ENCODE data around the gene ZNF428.
"Not testable (repeated sequence)": the region's sequence is repeated elsewhere in the genome, so short reads cannot be mapped to it uniquely, and the experiment has no call there.

ZNF428 gene

GRCh38 chr19:43638214-43638994 is 19.0 kb upstream of the ZNF428 start:
- no peak overlapping the region for H2BK120ac ChIP-seq (ENCODE audit: insufficient read depth, low read length, poor library complexity)
- no peaks in the 10 kb centered on the region for H3K36me3 ChIP-seq (ENCODE audit: control insufficient read depth in 1 of 2, insufficient read depth in 2 of 2, low read length in 2 of 2)
- H2BK5ac ChIP-seq (ENCODE audit: low read depth, low read length, poor library complexity) = no peak overlapping the region
- no peak overlapping the region for H3K27ac ChIP-seq (ENCODE audit: low read depth, low read length)
- no peak overlapping the region for H3K9ac ChIP-seq (ENCODE audit: low read length)
- WGBS (ENCODE audit: extremely low coverage, insufficient coverage, insufficient read length) = no CpG with 5 or more reads among the region's 13 CpGs
- no peak overlapping the region for H2AFZ ChIP-seq (ENCODE audit: insufficient read depth, low read length, poor library complexity)
- no peak overlapping the region for H3K14ac ChIP-seq (ENCODE audit: low read length)
- no peak overlapping the region for H2BK12ac ChIP-seq (ENCODE audit: low read length)
- H3K9me3 ChIP-seq (ENCODE audit: insufficient read depth, low read depth, low read length) = peaks cover 5% of the 10 kb centered on the region
- H3K18ac ChIP-seq (ENCODE audit: low read length) = no peak overlapping the region
- peaks cover 6% of the 10 kb centered on the region for H3K79me1 ChIP-seq (ENCODE audit: low read length)
- no peak overlapping the region for H4K12ac ChIP-seq (ENCODE audit: low read depth, low read length)
- no peaks in the 10 kb centered on the region for H3K79me2 ChIP-seq (ENCODE audit: control insufficient read depth, insufficient read depth, low read length, poor library complexity)
- no peak overlapping the region for H4K8ac ChIP-seq (ENCODE audit: low read depth, low read length)
- DNase-seq = no peak
- H3K23ac ChIP-seq (ENCODE audit: low read length) = no peak overlapping the region
- H3K4me2 ChIP-seq (ENCODE audit: low read length) = no peak overlapping the region
- H3K27me3 ChIP-seq (ENCODE audit: insufficient read depth, low read length) = peaks cover 21% of the 10 kb centered on the region
- no peak overlapping the region for H3K4me3 ChIP-seq (ENCODE audit: low read depth, low read length)
- no peak overlapping the region for H3K4ac ChIP-seq (ENCODE audit: low read depth, low read length)
- H4K91ac ChIP-seq (ENCODE audit: low read depth, low read length) = no peak overlapping the region
- H2AK5ac ChIP-seq (ENCODE audit: low read length) = no peak overlapping the region
- peaks cover 13 to 21% of the 10 kb centered on the region in 2 experiments for H3K4me1 ChIP-seq (ENCODE audit: control insufficient read depth in 1 of 2, insufficient read depth in 2 of 2, low read length in 2 of 2)

- no peak overlapping the region for H3K9ac ChIP-seq (ENCODE audit: low read length)
- H3K4me2 ChIP-seq (ENCODE audit: low read length) = no peak overlapping the region
- no peak overlapping the region for H3K23ac ChIP-seq (ENCODE audit: low read length)
- no peak overlapping the region for H2BK5ac ChIP-seq (ENCODE audit: low read depth, low read length, poor library complexity)
- peaks cover 5% of the 10 kb centered on the region for H3K9me3 ChIP-seq (ENCODE audit: insufficient read depth, low read depth, low read length)
- no peak overlapping the region for H2AFZ ChIP-seq (ENCODE audit: insufficient read depth, low read length, poor library complexity)
- no CpG with 5 or more reads among the region's 14 CpGs for WGBS (ENCODE audit: extremely low coverage, insufficient coverage, insufficient read length)
- no peak overlapping the region for H3K27ac ChIP-seq (ENCODE audit: low read depth, low read length)
- no peak for DNase-seq
- no peak overlapping the region for H4K8ac ChIP-seq (ENCODE audit: low read depth, low read length)
- peaks cover 6% of the 10 kb centered on the region for H3K79me1 ChIP-seq (ENCODE audit: low read length)
- no peaks in the 10 kb centered on the region for H3K36me3 ChIP-seq (ENCODE audit: control insufficient read depth in 1 of 2, insufficient read depth in 2 of 2, low read length in 2 of 2)
- no peak overlapping the region for H4K12ac ChIP-seq (ENCODE audit: low read depth, low read length)
- H2BK12ac ChIP-seq (ENCODE audit: low read length) = no peak overlapping the region
- H3K4me1 ChIP-seq (ENCODE audit: control insufficient read depth in 1 of 2, insufficient read depth in 2 of 2, low read length in 2 of 2) = peaks cover 13 to 21% of the 10 kb centered on the region in 2 experiments
- no peak overlapping the region for H3K4me3 ChIP-seq (ENCODE audit: low read depth, low read length)
- no peak overlapping the region for H3K4ac ChIP-seq (ENCODE audit: low read depth, low read length)
- no peaks in the 10 kb centered on the region for H3K79me2 ChIP-seq (ENCODE audit: control insufficient read depth, insufficient read depth, low read length, poor library complexity)
- H3K27me3 ChIP-seq (ENCODE audit: insufficient read depth, low read length) = peaks cover 18% of the 10 kb centered on the region
- H3K14ac ChIP-seq (ENCODE audit: low read length) = no peak overlapping the region
- no peak overlapping the region for H2BK120ac ChIP-seq (ENCODE audit: insufficient read depth, low read length, poor library complexity)
- no peak overlapping the region for H2AK5ac ChIP-seq (ENCODE audit: low read length)
- H3K18ac ChIP-seq (ENCODE audit: low read length) = peak overlapping the region; percentile 31
- H4K91ac ChIP-seq (ENCODE audit: low read depth, low read length) = no peak overlapping the region
These were observed 16.8 kb upstream of the ZNF428 start for GRCh38 chr19:43636121-43636683.

GRCh38 chr19:43635561-43635940 is 16.1 kb upstream of the ZNF428 start:
- not testable (repeated sequence) for H3K23ac ChIP-seq (ENCODE audit: low read length); H3K79me2 ChIP-seq (ENCODE audit: control insufficient read depth, insufficient read depth, low read length, poor library complexity); H3K9ac ChIP-seq (ENCODE audit: low read length); H3K18ac ChIP-seq (ENCODE audit: low read length); H3K4ac ChIP-seq (ENCODE audit: low read depth, low read length); H2BK120ac ChIP-seq (ENCODE audit: insufficient read depth, low read length, poor library complexity); H3K14ac ChIP-seq (ENCODE audit: low read length); H3K4me3 ChIP-seq (ENCODE audit: low read depth, low read length); DNase-seq; H2BK12ac ChIP-seq (ENCODE audit: low read length); H3K27ac ChIP-seq (ENCODE audit: low read depth, low read length); H2BK5ac ChIP-seq (ENCODE audit: low read depth, low read length, poor library complexity); H4K12ac ChIP-seq (ENCODE audit: low read depth, low read length); H2AFZ ChIP-seq (ENCODE audit: insufficient read depth, low read length, poor library complexity); H4K91ac ChIP-seq (ENCODE audit: low read depth, low read length); H3K79me1 ChIP-seq (ENCODE audit: low read length); H2AK5ac ChIP-seq (ENCODE audit: low read length); H3K36me3 ChIP-seq (ENCODE audit: control insufficient read depth in 1 of 2, insufficient read depth in 2 of 2, low read length in 2 of 2); H3K9me3 ChIP-seq (ENCODE audit: insufficient read depth, low read depth, low read length)
- Histone ChIP-seq H4K8ac (ENCODE audit: low read depth, low read length) (peak overlapping the region; percentile 86), H3K27me3 (ENCODE audit: insufficient read depth, low read length) (peaks cover 18% of the 10 kb centered on the region), H3K4me2 (ENCODE audit: low read length) (peak overlapping the region; percentile 55), H3K4me1 (ENCODE audit: control insufficient read depth in 1 of 2, insufficient read depth in 2 of 2, low read length in 2 of 2) (peaks cover 13 to 21% of the 10 kb centered on the region in 2 experiments)
- no CpG with 5 or more reads among the region's 2 CpGs for WGBS (ENCODE audit: extremely low coverage, insufficient coverage, insufficient read length)

DNA sequence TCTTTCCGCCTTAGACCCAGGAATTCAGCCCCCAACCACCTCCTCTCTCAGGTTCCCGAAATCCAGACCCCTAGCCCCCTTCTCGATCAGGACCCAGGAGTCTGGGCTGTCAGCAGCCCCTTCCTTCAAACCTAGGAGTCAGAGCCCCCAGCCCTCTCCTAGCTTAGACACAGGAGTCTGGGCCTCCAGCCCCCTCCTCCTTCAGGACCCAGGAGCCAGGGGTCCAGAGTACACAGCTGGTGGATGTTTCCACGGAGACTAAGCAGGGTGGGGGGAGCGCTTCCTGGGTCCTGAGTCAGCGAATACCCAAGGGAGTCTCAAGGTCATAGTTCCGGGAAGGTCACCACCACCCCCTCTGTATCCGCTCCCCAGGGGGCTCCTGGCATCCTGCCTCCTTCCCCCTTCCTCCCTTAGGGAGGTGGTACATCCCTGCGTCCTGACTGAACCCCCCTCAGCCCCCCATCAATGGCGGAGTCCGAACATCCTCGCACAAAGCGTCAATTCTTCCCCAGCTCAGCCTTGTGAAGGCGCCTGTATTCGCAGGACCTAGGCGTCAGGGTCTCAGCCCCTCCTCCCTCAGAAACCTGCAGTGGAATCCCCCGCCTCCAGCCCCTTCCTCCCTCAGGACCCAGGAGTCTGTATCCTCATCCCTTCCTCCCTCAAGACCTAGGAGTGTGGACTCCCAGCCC is 15.6 kb upstream of the ZNF428 start:
- H3K4ac ChIP-seq (ENCODE audit: low read depth, low read length) = no peak overlapping the region
- peak overlapping the region; percentile 57 for H4K12ac ChIP-seq (ENCODE audit: low read depth, low read length)
- H3K4me1 ChIP-seq (ENCODE audit: control insufficient read depth in 1 of 2, insufficient read depth in 2 of 2, low read length in 2 of 2) = peaks cover 13 to 18% of the 10 kb centered on the region in 2 experiments
- H3K23ac ChIP-seq (ENCODE audit: low read length) = no peak overlapping the region
- peaks cover 6% of the 10 kb centered on the region for H3K79me1 ChIP-seq (ENCODE audit: low read length)
- H3K9me3 ChIP-seq (ENCODE audit: insufficient read depth, low read depth, low read length) = peaks cover 2% of the 10 kb centered on the region
- H2BK5ac ChIP-seq (ENCODE audit: low read depth, low read length, poor library complexity) = no peak overlapping the region
- H3K4me2 ChIP-seq (ENCODE audit: low read length) = peak overlapping the region; percentile 55
- H4K8ac ChIP-seq (ENCODE audit: low read depth, low read length) = peak overlapping the region; percentile 86
- no peak for DNase-seq
- H3K27me3 ChIP-seq (ENCODE audit: insufficient read depth, low read length) = peaks cover 15% of the 10 kb centered on the region
- no peak overlapping the region for H3K9ac ChIP-seq (ENCODE audit: low read length)
- no peak overlapping the region for H2BK12ac ChIP-seq (ENCODE audit: low read length)
- no peak overlapping the region for H3K4me3 ChIP-seq (ENCODE audit: low read depth, low read length)
- no peak overlapping the region for H3K18ac ChIP-seq (ENCODE audit: low read length)
- no CpG with 5 or more reads among the region's 17 CpGs for WGBS (ENCODE audit: extremely low coverage, insufficient coverage, insufficient read length)
- peak overlapping the region; percentile 24 for H3K14ac ChIP-seq (ENCODE audit: low read length)
- H3K36me3 ChIP-seq (ENCODE audit: control insufficient read depth in 1 of 2, insufficient read depth in 2 of 2, low read length in 2 of 2) = no peaks in the 10 kb centered on the region
- H3K79me2 ChIP-seq (ENCODE audit: control insufficient read depth, insufficient read depth, low read length, poor library complexity) = no peaks in the 10 kb centered on the region
- H4K91ac ChIP-seq (ENCODE audit: low read depth, low read length) = no peak overlapping the region
- no peak overlapping the region for H2AK5ac ChIP-seq (ENCODE audit: low read length)
- H3K27ac ChIP-seq (ENCODE audit: low read depth, low read length) = no peak overlapping the region
- peak overlapping the region; percentile 5 for H2AFZ ChIP-seq (ENCODE audit: insufficient read depth, low read length, poor library complexity)
- no peak overlapping the region for H2BK120ac ChIP-seq (ENCODE audit: insufficient read depth, low read length, poor library complexity)

Measured in trophoblast cell (in vitro differentiated cells and primary cell).